Neutrophil (primary cell): Measurements from ENCODE around the gene VSIG8.

Experiments used
- H3K27ac ChIP-seq: fragments of 200-600 bp; sonication (generic); 2 replicates; pipeline ENCODE4 v1.5.1; 2016; ENCODE audit warnings: mild to moderate bottlenecking, moderate library complexity
- H3K27me3 ChIP-seq: fragments of 200-600 bp; sonication (generic); 2 replicates; pipeline ENCODE4 v1.6.0; 2016; ENCODE audit warnings: mild to moderate bottlenecking
- H3K36me3 ChIP-seq: fragments of 200-600 bp; sonication (generic); 2 replicates; pipeline ENCODE4 v1.5.1; 2017
- H3K4me1 ChIP-seq, 2 experiments: fragments of 200-600 bp in 1 of 2; sonication (generic) in 1 of 2; 1 replicate in 1 of 2; 2 replicates in 1 of 2; pipeline versions ENCODE4 v1.5.1 to v1.6.1; 2013 to 2016; ENCODE audit warnings: low read depth in 1 of 2, low read length in 1 of 2, mild to moderate bottlenecking in 1 of 2, moderate library complexity in 1 of 2; ENCODE audit not compliant: control insufficient read depth in 1 of 2, insufficient read depth in 1 of 2
- H3K4me3 ChIP-seq, 2 experiments: fragments of 200-600 bp in 1 of 2; sonication (generic) in 1 of 2; 1 replicate in 1 of 2; 2 replicates in 1 of 2; pipeline ENCODE4 v1.5.1; 2013 to 2016; ENCODE audit warnings: low read depth in 1 of 2, low read length in 1 of 2, mild to moderate bottlenecking in 1 of 2, moderate library complexity in 1 of 2
- H3K9me3 ChIP-seq: fragments of 200-600 bp; sonication (generic); 2 replicates; pipeline ENCODE4 v1.5.1; 2016
- CTCF ChIP-seq: fragments of 200-600 bp; sonication (generic); IDR thresholded peaks from 2 replicates; pipeline ENCODE4 v1.5.1; 2016; ENCODE audit warnings: antibody characterized with exemption

Gene VSIG8

DNA sequence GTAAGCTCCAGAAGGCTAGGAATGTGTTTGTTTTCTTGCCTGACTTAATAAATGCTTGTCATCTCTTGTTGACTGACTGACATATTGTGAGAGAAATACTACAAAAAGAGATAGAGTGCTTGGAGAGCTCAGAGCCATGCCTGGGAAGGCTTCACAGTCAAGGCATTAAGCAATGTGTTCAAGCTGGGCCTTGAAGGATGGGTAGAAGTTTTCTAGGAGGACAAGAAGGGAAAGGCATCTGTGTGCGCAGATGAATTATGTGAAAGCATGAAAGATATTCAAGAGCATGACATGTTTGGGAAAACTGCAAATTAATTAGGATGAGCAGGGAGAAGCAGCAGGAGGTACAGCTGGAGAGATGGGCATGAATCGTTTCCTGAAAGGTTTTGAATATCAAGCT is 30.1 kb downstream of the VSIG8 start:
- H3K27ac ChIP-seq, result no peak overlapping the region
- TF ChIP-seq CTCF, result no peak
- no peaks in the 10 kb centered on the region for H3K9me3 ChIP-seq
- H3K4me3 ChIP-seq, result no peak overlapping the region
- peaks cover 20 to 29% of the 10 kb centered on the region in 2 experiments for H3K4me1 ChIP-seq
- H3K27me3 ChIP-seq, result no peaks in the 10 kb centered on the region
- no peaks in the 10 kb centered on the region for H3K36me3 ChIP-seq

GRCh38 chr1:159831412-159832141 is 30.9 kb downstream of the VSIG8 start:
- no peak overlapping the region for H3K27ac ChIP-seq
- no peaks in the 10 kb centered on the region for H3K9me3 ChIP-seq
- H3K4me3 ChIP-seq, result no peak overlapping the region
- no peaks in the 10 kb centered on the region for H3K27me3 ChIP-seq
- H3K36me3 ChIP-seq, result no peaks in the 10 kb centered on the region
- TF ChIP-seq CTCF, result no peak
- peaks cover 28 to 36% of the 10 kb centered on the region in 2 experiments for H3K4me1 ChIP-seq

GRCh38 chr1:159830722-159831121 is 31.7 kb downstream of the VSIG8 start:
- Histone ChIP-seq H3K4me3 (no peak overlapping the region), H3K27me3 (no peaks in the 10 kb centered on the region), H3K4me1 (peaks cover 36 to 39% of the 10 kb centered on the region in 2 experiments), H3K9me3 (no peaks in the 10 kb centered on the region), H3K27ac (no peak overlapping the region), H3K36me3 (no peaks in the 10 kb centered on the region)
- no peak for TF ChIP-seq CTCF

GRCh38 chr1:159829822-159830465 is 32.5 kb downstream of the VSIG8 start:
- no peaks in the 10 kb centered on the region for H3K9me3 ChIP-seq
- no peaks in the 10 kb centered on the region for H3K36me3 ChIP-seq
- H3K27ac ChIP-seq, result peak overlapping the region; percentile 50
- no peak overlapping the region for H3K4me3 ChIP-seq
- H3K4me1 ChIP-seq, result peaks cover 44 to 45% of the 10 kb centered on the region in 2 experiments
- H3K27me3 ChIP-seq, result no peaks in the 10 kb centered on the region
- no peak for TF ChIP-seq CTCF

DNA sequence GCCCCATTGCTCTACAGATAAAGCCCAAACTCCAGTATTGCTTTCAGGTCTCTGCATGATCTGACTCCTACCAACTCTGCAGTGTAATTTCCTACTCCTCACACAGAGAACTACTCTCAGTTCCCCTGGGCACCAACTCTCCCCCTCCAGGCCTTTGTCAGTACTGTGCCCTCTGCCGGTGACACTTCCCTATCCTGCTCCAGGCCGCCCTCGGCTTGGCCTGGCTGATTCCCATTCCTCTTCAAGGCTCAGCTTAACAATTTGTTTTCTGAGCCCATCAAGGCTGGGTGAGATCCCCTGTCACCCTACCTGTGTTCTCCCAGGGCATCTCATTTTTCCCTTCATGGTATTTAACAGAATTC is 33.2 kb downstream of the VSIG8 start:
- H3K9me3 ChIP-seq, result no peaks in the 10 kb centered on the region
- no peaks in the 10 kb centered on the region for H3K27me3 ChIP-seq
- no peak overlapping the region for H3K4me3 ChIP-seq
- H3K4me1 ChIP-seq, result peaks cover 47 to 50% of the 10 kb centered on the region in 2 experiments
- H3K27ac ChIP-seq, result peak overlapping the region; percentile 50
- TF ChIP-seq CTCF, result peak; percentile 47
- no peaks in the 10 kb centered on the region for H3K36me3 ChIP-seq
